PC-3 (cell line): Measurements from ENCODE around the gene TSHZ2.

Experiments used
- CTCF ChIP-seq: fragments of 300-600 bp; sonication (generic); conservative IDR thresholded peaks from 2 replicates; pipeline ENCODE4 v1.5.1; 2017; ENCODE audit warnings: antibody characterized with exemption, low read depth, mild to moderate bottlenecking, low read length
- EZH2 ChIP-seq: fragments of 300-600 bp; sonication (generic); IDR thresholded peaks from one replicate; pipeline ENCODE4 v1.6.1; 2017; ENCODE audit warnings: antibody characterized with exemption, mild to moderate bottlenecking, low read length; ENCODE audit not compliant: unreplicated experiment
- EZH2phosphoT487 ChIP-seq: fragments of 300-600 bp; sonication (generic); IDR thresholded peaks from 2 replicates; pipeline ENCODE4 v1.6.1; 2018; ENCODE audit warnings: mild to moderate bottlenecking, antibody characterized with exemption, low read length, borderline replicate concordance

DNA sequence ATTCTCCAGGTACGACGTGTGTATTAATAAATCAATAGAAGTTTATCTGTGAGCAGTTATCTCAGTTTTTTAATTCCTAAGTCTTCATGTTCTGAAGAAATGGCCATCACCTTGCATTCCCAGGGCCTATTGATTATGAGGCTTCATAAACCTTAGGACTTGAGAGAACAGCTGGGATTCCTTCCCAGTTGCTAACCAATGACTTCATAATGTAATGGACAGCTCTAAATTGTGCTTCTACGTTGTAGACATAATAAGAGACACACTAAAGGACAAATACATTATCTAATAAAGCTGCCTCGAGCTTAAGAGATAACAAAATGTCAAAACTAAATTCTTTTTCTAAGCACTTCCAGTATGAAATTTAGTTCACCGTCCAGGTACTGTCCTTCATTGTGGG is 30.6 kb downstream of the TSHZ2 start:
- TF ChIP-seq CTCF (no peak), EZH2phosphoT487 (no peak), EZH2 (no peak)
